Measurements from ENCODE around the gene GPS2. TPM values are rescaled to one million over a fixed set of nuclear protein-coding genes. Genes with fewer than 3 reads are reported as not detected.

Gene GPS2
- total RNA-seq, 1 donor from 2014 or later: 59.0 TPM

DNA sequence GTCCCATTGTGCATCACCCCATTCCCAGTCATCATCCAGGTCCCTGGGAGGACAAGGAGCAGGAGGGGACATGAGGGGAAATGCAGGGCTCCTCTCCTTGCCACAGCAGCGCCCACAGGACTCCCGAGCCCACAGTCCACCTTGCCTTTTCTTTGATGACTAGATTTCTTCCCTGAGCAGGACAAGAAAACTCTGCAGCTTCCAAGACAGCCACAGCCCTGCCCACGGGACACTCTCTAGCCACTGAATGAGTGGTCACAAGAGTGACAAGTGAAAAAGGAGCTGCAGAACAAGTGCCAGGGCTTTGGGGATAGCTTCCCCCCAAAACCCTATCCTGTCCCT is 9.2 kb upstream of the GPS2 start:
- H3K36me3 Mint-ChIP-seq (ENCODE audit: low read depth): peaks cover 19% of the 10 kb centered on the region
- intact Hi-C loops (cut with micrococcal nuclease): loop anchor here (1.0 kb wide), 1 partner anchor 21 kb away; no protein-coding TSS in a partner anchor
- H3K9me3 Mint-ChIP-seq: no peaks in the 10 kb centered on the region
- H3K4me1 Mint-ChIP-seq (ENCODE audit: low read depth): peaks cover 14% of the 10 kb centered on the region
- H3K4me3 Mint-ChIP-seq: no peak overlapping the region
- no peak for DNase-seq (ENCODE audit: low spot score)
- H3K27me3 Mint-ChIP-seq (ENCODE audit: insufficient read depth): no peaks in the 10 kb centered on the region
- H3K27ac Mint-ChIP-seq: no peak overlapping the region

DNA sequence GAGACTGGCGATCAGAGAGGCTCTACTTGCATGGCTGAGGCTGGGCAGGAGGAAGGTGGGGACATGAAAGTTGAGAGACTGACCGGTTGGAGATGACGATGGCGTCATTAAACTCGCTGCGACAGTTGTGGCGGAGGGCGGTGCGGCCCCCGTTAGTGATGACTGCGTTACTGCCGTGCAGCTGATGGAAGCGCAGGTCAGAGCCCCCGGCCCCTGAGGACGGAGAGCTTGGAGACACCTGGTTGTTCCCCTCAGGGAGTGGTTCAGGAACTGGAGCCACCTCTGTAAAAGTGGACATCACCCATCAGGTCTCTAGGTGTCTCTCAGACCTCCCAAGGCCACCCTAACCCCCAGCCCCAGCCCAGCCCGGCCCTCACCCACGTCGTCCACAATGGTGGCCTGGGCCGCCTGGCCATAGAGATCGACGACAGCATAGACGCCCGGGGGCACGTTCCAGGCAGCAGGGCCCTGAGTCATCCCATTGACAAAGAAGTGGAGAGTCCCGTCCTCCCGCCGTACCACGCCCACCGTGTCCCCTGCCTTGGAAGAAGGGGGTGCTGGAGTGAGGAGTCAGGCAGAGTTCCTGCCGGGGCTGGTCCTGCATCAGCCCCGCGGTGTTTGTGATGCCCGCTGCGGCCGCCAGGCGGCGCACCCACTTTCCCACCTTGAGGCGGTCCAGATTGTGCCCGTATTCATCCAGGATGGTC is 8.7 kb upstream of the GPS2 start:
- no peak overlapping the region for H3K27ac Mint-ChIP-seq
- H3K4me3 Mint-ChIP-seq: no peak overlapping the region
- peaks cover 14% of the 10 kb centered on the region for H3K4me1 Mint-ChIP-seq (ENCODE audit: low read depth)
- intact Hi-C loops (cut with micrococcal nuclease): loop anchor here (1.0 kb wide), 1 partner anchor 21 kb away; no protein-coding TSS in a partner anchor
- H3K9me3 Mint-ChIP-seq: no peaks in the 10 kb centered on the region
- H3K36me3 Mint-ChIP-seq (ENCODE audit: low read depth): peaks cover 21% of the 10 kb centered on the region
- DNase-seq (ENCODE audit: low spot score): peak; percentile 62
- H3K27me3 Mint-ChIP-seq (ENCODE audit: insufficient read depth): no peaks in the 10 kb centered on the region

DNA sequence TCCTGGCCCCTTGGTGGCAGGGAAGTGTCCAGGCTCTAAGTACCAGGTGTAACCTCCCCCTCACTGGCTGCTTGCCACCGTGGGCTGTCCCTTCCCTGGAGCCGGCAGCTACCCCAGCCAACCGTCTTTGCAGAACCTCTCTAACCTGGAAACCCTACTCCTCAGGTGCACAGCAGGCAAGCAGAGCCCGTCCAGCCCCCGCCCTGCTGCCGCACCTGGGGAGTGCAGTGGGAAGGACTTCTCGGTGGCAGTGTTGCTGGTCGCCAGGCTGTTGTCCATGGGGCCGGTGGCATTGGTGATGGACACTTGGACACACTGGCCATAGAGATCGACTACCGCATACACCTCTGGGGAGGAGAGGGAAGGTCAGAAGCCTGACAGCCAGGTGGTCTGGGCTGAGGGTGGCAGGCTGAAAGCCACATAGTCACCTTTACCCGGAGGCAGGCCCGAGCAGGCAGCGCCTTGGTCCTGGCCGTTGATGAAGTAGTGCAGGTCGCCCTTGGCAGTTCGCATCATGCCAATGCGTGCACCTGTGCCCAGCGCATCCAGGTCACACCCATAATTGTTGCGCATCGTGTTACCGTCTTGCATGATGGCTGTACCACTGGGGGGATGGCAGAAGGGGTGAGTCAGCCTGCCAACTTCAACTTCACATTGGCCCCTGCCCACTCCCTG is 7.5 kb upstream of the GPS2 start:
- no peak overlapping the region for H3K27ac Mint-ChIP-seq
- no peak overlapping the region for H3K4me3 Mint-ChIP-seq

DNA sequence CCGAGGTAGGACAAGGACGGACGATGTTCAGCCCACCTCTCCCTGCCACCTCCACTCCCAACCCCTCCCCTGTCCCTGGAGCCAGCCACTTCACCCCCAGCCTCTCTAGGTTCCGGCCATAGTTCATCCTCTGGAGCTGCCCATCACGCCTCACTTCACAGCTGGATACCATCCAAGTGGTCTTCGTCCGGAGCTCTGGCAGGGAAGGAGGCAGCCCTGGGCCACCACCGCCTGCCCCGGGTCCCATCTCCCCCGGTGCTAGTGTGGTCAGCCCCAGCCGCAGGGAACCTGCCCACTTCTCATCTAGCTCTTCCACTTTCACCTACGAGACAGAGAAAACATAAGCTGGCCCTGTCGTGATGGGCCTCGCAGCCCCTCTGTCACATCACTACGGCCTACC is 6.3 kb upstream of the GPS2 start:
- H3K4me3 Mint-ChIP-seq: no peak overlapping the region
- H3K4me1 Mint-ChIP-seq (ENCODE audit: low read depth): peaks cover 1% of the 10 kb centered on the region
- H3K27me3 Mint-ChIP-seq (ENCODE audit: insufficient read depth): no peaks in the 10 kb centered on the region
- no peak for DNase-seq (ENCODE audit: low spot score)
- H3K9me3 Mint-ChIP-seq: no peaks in the 10 kb centered on the region
- intact Hi-C loops (cut with micrococcal nuclease): no loop called here
- peaks cover 31% of the 10 kb centered on the region for H3K36me3 Mint-ChIP-seq (ENCODE audit: low read depth)
- no peak overlapping the region for H3K27ac Mint-ChIP-seq

More for the DNA sequence above, 7.5 kb upstream of the GPS2 start:
- Mint-ChIP-seq H3K27me3 (ENCODE audit: insufficient read depth) (no peaks in the 10 kb centered on the region), H3K9me3 (no peaks in the 10 kb centered on the region), H3K36me3 (ENCODE audit: low read depth) (peaks cover 27% of the 10 kb centered on the region), H3K4me1 (ENCODE audit: low read depth) (peaks cover 2% of the 10 kb centered on the region)
- intact Hi-C loops (cut with micrococcal nuclease): no loop called here
- DNase-seq (ENCODE audit: low spot score): no peak

DNA sequence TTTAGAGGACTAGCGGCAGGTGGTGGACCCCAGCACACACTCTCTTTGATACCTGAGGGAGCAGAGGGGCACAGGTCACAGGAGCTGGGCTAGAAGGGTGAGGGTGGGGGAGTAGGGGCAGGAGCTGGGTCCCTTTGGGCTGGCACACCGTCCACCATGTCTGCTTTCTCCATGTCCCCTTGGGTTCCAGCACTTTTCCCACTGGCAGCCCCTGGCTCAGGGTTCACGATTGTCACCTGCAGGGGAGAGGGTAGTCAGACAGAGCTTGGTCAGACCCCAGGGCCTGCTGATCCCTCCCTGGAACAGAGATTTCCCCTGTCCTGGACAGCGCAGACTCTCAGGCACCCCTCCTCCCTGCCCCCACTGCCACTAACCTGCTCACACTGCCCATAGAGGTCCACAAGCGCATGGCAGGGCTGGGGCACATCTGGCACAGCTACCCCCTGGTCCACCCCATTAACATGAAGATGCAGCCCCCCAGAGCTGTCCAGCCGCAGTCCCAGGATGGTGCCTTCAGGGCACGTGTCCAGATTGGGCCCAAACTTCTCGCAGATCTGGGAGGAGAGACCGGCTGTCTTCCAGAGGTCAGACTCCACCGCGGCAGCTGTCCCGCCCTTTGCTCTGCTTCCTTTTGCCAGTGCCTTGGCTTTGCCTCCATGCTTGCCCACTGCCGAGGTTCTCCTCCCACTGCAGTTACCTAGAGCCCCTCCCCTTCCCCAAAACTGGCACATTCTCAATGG is 3.1 kb upstream of the GPS2 start:
- Mint-ChIP-seq H3K4me1 (ENCODE audit: low read depth) (peaks cover 19% of the 10 kb centered on the region), H3K27me3 (ENCODE audit: insufficient read depth) (no peaks in the 10 kb centered on the region), H3K27ac (peak overlapping the region; percentile 55), H3K4me3 (no peak overlapping the region), H3K36me3 (ENCODE audit: low read depth) (peaks cover 43% of the 10 kb centered on the region), H3K9me3 (no peaks in the 10 kb centered on the region)
- intact Hi-C loops (cut with micrococcal nuclease): no loop called here
- no peak for DNase-seq (ENCODE audit: low spot score)

DNA sequence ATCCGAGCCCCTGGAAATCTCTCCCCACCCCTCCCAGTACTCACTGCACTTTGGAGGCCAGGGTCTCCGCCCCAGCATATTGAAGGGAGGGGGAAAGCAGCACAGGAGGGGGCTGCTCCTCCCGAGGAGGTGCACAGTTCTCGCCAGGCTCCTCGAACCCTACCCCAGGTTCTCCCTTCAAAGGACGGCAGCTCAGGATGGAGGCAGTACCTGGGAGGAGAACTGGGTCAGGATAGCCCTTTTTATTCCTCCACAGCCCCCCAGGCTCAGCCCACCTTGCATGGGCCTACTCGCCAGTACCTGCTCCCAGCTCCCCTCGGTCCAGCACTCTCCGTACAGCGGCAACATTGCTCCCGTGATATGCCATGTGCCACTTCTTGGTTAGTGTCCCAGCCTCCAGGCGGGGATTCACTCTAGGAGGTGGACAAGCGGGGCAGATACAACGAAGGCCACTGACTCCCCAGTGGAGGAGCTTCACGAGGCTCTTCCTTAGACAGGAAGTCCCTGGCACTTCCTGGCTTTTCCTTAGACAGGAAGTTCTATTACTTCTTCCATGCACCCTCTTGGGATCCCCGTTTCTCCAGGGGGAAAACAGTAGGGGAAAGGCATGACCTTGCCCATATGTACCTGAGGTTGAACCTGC is 2.1 kb upstream of the GPS2 start:
- Mint-ChIP-seq H3K36me3 (ENCODE audit: low read depth) (peaks cover 51% of the 10 kb centered on the region), H3K27me3 (ENCODE audit: insufficient read depth) (no peaks in the 10 kb centered on the region), H3K4me3 (peak overlapping the region; percentile 73), H3K27ac (peak overlapping the region; percentile 44), H3K9me3 (no peaks in the 10 kb centered on the region), H3K4me1 (ENCODE audit: low read depth) (peaks cover 28% of the 10 kb centered on the region)
- intact Hi-C loops (cut with micrococcal nuclease): no loop called here
- no peak for DNase-seq (ENCODE audit: low spot score)

DNA sequence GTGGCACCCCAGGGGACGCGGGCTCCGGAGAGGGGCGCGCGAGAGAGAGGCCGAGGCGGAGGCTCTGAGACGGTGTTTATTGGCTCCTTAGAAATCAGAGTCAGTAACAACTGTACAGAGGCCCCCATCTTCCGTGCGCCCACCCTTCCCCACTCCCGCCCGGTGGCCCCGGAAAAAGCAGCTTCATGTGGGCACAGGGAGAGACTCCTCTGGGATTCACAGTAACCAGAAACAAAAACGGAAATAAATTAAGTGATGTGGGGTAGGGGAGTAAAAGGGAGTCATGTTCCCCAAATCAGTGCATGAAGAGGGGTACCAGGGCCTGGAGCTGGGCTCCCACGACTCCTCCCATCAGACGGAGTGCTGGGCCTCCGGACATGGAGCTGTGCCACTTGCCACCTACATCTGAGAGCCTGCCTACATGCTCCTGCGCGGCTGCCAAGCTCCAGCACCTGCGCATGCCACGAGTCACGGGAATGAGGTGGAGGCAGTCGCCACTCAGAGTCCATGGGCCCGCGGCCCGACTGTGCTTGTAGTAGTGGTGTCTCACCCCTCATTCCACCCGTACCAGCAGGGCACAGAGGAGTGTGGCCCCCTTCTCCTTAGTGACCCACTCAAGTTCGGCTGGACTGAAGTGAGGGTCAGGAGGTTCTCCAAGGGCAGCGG is 543 bp upstream of the GPS2 start:
- H3K27me3 Mint-ChIP-seq (ENCODE audit: insufficient read depth): no peaks in the 10 kb centered on the region
- peak overlapping the region; percentile 90 for H3K4me3 Mint-ChIP-seq
- peak overlapping the region; percentile 88 for H3K27ac Mint-ChIP-seq
- intact Hi-C loops (cut with micrococcal nuclease): loop anchor here (1.0 kb wide), 2 partner anchors 8 to 14 kb away; partner anchors contain the start of genes EIF5A and NEURL4
- DNase-seq (ENCODE audit: low spot score): no peak
- peaks cover 50% of the 10 kb centered on the region for H3K36me3 Mint-ChIP-seq (ENCODE audit: low read depth)
- H3K4me1 Mint-ChIP-seq (ENCODE audit: low read depth): peaks cover 34% of the 10 kb centered on the region
- H3K9me3 Mint-ChIP-seq: no peaks in the 10 kb centered on the region

DNA sequence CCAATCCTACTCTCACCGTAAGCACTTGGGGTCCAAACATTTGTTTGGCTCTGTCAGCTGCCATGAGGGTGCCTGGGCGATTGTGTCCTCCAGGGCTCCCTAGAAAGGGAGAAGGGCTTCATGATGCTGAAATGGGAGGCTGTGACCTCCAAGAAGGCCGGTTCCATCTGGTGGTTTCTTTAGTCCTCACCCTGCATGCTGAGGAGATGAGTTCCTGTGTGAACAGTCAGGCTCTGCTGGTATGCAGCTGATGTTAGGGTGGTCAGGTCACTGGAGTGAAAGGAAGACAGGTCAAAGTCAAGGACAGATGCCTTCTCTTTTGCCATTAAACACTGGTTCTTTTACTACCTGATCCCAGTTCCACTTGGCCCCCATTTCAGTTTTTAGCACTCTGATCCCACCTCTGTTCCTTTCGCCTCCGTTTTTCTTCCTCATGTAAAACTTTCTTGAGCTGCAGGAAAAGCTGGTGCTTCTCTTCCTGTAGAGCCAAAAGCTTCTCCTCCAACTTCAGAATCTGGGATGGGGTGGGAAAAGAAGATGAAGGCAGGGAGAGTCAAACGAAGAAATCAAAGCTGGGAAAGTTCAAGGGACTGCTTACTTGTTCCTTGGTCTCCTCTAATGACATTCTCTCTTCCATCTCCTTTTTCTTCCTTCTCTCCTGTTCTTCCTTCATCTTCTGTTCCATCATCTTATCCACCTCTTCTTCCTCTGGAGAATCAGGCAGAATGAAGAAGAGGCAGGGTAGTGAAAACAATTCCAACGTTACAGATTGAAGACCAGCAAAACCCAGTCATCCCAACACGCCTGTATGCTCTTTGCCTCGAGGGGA is 1.1 kb downstream of the GPS2 start:
- peak overlapping the region; percentile 84 for H3K4me3 Mint-ChIP-seq
- peaks cover 50% of the 10 kb centered on the region for H3K4me1 Mint-ChIP-seq (ENCODE audit: low read depth)
- H3K27me3 Mint-ChIP-seq (ENCODE audit: insufficient read depth): no peaks in the 10 kb centered on the region
- intact Hi-C loops (cut with micrococcal nuclease): no loop called here
- peak overlapping the region; percentile 79 for H3K27ac Mint-ChIP-seq
- H3K9me3 Mint-ChIP-seq: no peaks in the 10 kb centered on the region
- H3K36me3 Mint-ChIP-seq (ENCODE audit: low read depth): peaks cover 66% of the 10 kb centered on the region
- no peak for DNase-seq (ENCODE audit: low spot score)

DNA sequence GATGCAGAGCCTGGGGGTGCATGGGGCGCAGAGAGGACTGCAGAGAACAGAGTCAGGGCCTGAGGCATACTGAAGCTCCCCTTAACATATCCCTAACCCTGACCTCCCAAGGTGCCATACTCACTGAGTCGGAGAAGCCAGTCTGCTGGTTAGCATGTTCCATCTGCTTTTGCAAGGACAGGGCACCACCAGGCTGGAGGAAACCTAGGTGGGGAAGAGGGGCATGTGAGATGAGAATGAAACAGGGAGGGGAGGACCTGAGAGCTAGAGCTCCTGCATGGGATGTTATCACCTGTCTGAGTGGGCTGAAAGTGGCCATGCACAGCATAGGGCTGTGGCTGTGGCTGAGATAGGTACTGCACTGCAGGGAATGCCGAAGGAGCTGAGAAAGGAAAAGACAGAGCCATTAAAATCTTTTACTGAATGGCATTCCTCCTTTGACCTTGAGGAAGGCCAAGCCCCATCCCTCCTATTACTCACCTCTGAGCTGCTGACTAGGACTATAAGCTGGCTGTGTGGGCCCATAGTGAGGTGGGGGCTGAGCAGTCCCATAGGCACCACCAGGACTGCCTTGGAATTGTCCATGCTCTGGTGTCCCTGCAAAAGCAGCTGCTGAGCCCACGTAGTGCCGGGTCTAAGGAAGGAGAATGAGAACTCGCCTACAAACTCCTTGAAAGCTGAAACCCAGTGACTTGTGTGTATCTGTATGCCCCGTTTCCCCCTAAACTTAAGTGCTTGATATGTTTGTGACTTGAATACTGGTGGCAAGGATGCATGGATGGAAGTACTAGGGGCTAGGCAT is 1.9 kb downstream of the GPS2 start:
- Mint-ChIP-seq H3K27me3 (ENCODE audit: insufficient read depth) (no peaks in the 10 kb centered on the region), H3K27ac (peak overlapping the region; percentile 62), H3K36me3 (ENCODE audit: low read depth) (peaks cover 67% of the 10 kb centered on the region)

DNA sequence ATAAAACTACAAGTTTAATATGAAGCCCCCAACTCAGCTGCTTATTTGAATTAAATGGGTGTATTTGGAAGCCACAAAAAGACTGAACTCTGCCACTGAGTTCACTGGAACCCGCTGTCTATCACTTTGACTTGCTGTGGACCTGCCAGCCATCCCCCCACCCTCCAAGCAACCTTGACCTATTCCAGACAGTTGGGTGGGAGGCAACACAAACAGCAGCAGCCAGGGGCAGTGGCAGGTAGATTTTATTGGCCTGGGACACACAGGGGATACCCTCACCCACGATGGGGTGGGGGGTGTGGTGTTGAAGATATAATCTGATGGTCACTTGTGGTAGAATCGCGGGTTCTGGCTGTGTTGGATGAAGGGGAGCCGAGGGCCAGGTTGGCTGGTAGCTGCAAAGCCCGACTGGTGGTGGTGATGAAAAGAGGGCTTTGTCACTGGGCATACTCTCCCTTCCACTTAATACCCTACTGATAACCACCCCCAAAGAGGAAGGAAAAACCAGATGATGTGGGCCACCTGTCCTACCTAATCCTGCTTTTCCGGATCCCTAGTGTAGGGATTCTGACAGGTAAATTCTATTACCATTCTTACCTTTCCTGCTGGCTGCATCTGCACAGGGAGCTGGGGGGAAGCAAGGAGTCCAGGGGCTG is 2.6 kb downstream of the GPS2 start:
- Mint-ChIP-seq H3K27ac (peak overlapping the region; percentile 62), H3K9me3 (no peaks in the 10 kb centered on the region), H3K36me3 (ENCODE audit: low read depth) (peaks cover 64% of the 10 kb centered on the region), H3K4me3 (peak overlapping the region; percentile 42), H3K4me1 (ENCODE audit: low read depth) (peaks cover 53% of the 10 kb centered on the region), H3K27me3 (ENCODE audit: insufficient read depth) (no peaks in the 10 kb centered on the region)
- intact Hi-C loops (cut with micrococcal nuclease): no loop called here
- DNase-seq (ENCODE audit: low spot score): no peak

More for the DNA sequence above, 1.9 kb downstream of the GPS2 start:
- no peaks in the 10 kb centered on the region for H3K9me3 Mint-ChIP-seq
- H3K4me1 Mint-ChIP-seq (ENCODE audit: low read depth): peaks cover 53% of the 10 kb centered on the region
- intact Hi-C loops (cut with micrococcal nuclease): no loop called here
- no peak for DNase-seq (ENCODE audit: low spot score)
- peak overlapping the region; percentile 84 for H3K4me3 Mint-ChIP-seq
